Tibial nerve (tissue), 4 donors: ENCODE data around the gene CDC42SE2.
"Not testable (repeated sequence)": the region's sequence is repeated elsewhere in the genome, so short reads cannot be mapped to it uniquely, and the experiment has no call there.

Experiments
- CTCF ChIP-seq, 5 experiments: fragments of 200-600 bp in 3 of 5; fragments of 450-650 bp in 2 of 5; sonication (generic) in 3 of 5; IDR thresholded peaks; one replicate each; pipeline ENCODE4 v1.5.1; 2016 to 2019; ENCODE audit warnings: antibody characterized with exemption in 5 of 5, mild to moderate bottlenecking in 3 of 5, moderate library complexity in 2 of 5
- EP300 ChIP-seq, 2 donors: sonication (generic); formaldehyde crosslinking; IDR thresholded peaks; one replicate each; pipeline ENCODE4 v1.6.1; 2017; ENCODE audit warnings: antibody characterized with exemption in 2 of 2, mild to moderate bottlenecking in 1 of 2
- POLR2A ChIP-seq, 2 donors: fragments of 450-650 bp; IDR thresholded peaks; one replicate each; pipeline ENCODE4 v1.6.1; 2017; ENCODE audit warnings: antibody characterized with exemption in 2 of 2, mild to moderate bottlenecking in 2 of 2, moderate library complexity in 2 of 2

GRCh38 chr5:131278741-131279124 lies 14.9 kb downstream of the CDC42SE2 start:
- not testable (repeated sequence) for TF ChIP-seq CTCF, EP300, POLR2A (IDR thresholded peaks at IDR 0.05)
